ENCODE data around the gene CD276.
A peak's percentile ranks its signal among the peaks of the same experiment; 100 is the strongest.

Gene CD276

GRCh38 chr15:73750438-73750837, 66.3 kb downstream of the CD276 start:
- no peak for DNase-seq

GRCh38 chr15:73750951-73751350, 66.8 kb downstream of the CD276 start:
- DNase-seq, result no peak

GRCh38 chr15:73751511-73751898, 67.3 kb downstream of the CD276 start:
- no peak for DNase-seq

GRCh38 chr15:73751899-73752805, 68.0 kb downstream of the CD276 start:
- no peak for DNase-seq

- DNase-seq, result no peak
Measured at GRCh38 chr15:73752806-73753193, 68.6 kb downstream of the CD276 start.

GRCh38 chr15:73753250-73754130, 69.3 kb downstream of the CD276 start, which contains the start of gene INSYN1:
TSS of gene INSYN1 (minus strand) at chr15:73753351. CDS start at chr15:73751130, 2,221 bp downstream.
- peak in 1 of 2 experiments; percentile 23 for DNase-seq

- DNase-seq, result no peak
Measured at GRCh38 chr15:73754461-73754860, 70.3 kb downstream of the CD276 start.

GRCh38 chr15:73755481-73755880, 71.3 kb downstream of the CD276 start:
- DNase-seq, result peak in 1 of 2 experiments; percentile 9

- DNase-seq, result no peak
Measured at GRCh38 chr15:73755946-73756345, 71.8 kb downstream of the CD276 start.

- no peak for DNase-seq
Measured at GRCh38 chr15:73756390-73756789, 72.2 kb downstream of the CD276 start.

GRCh38 chr15:73756947-73757513, 72.8 kb downstream of the CD276 start:
- no peak for DNase-seq

GRCh38 chr15:73757571-73757970, 73.4 kb downstream of the CD276 start:
- DNase-seq, result no peak

- DNase-seq, result no peak
Measured at GRCh38 chr15:73758461-73758860, 74.3 kb downstream of the CD276 start.

- DNase-seq, result no peak
Measured at GRCh38 chr15:73760330-73761329, 76.4 kb downstream of the CD276 start.

- no peak for DNase-seq
Measured at GRCh38 chr15:73763931-73764330, 79.7 kb downstream of the CD276 start.
